GM19099 (cell line): ENCODE results near the gene SIGMAR1.

Experiments used
- POLR2A ChIP-seq: IDR thresholded peaks from 3 replicates; pipeline ENCODE4 v1.6.1; 2011; ENCODE audit warnings: low read depth; ENCODE audit not compliant: insufficient read length; ENCODE audit errors: extremely low read depth

Gene SIGMAR1

GRCh38 chr9:34588671-34589635 is 48.6 kb downstream of the SIGMAR1 start:
- TF ChIP-seq POLR2A = no peak

GRCh38 chr9:34587271-34587670 is 50.3 kb downstream of the SIGMAR1 start:
- TF ChIP-seq POLR2A = no peak

- no peak for TF ChIP-seq POLR2A
These were observed 51.5 kb downstream of the SIGMAR1 start for GRCh38 chr9:34585946-34586669.

- no peak for TF ChIP-seq POLR2A
These were observed 52.6 kb downstream of the SIGMAR1 start for GRCh38 chr9:34584970-34585369.
